ENCODE results near the gene MYO9B.

- TF ChIP-seq CTCF (conservative IDR thresholded peaks at IDR 0.05 in 1 of 2, IDR thresholded peaks at IDR 0.05 in 1 of 2; ENCODE audit: low read depth in 1 of 2, low read length in 2 of 2) (no peak), EZH2 (IDR thresholded peaks at IDR 0.05; ENCODE audit: low read length, missing control alignments) (no peak)
Observed at GRCh38 chr19:17171874-17172273, 96.3 kb downstream of the MYO9B start.
